ENCODE results near the gene TRA2A.
A peak's percentile ranks its signal among the peaks of the same experiment; 100 is the strongest.
"Not testable (repeated sequence)": the region's sequence is repeated elsewhere in the genome, so short reads cannot be mapped to it uniquely, and the experiment has no call there.

The TRA2A gene

DNA sequence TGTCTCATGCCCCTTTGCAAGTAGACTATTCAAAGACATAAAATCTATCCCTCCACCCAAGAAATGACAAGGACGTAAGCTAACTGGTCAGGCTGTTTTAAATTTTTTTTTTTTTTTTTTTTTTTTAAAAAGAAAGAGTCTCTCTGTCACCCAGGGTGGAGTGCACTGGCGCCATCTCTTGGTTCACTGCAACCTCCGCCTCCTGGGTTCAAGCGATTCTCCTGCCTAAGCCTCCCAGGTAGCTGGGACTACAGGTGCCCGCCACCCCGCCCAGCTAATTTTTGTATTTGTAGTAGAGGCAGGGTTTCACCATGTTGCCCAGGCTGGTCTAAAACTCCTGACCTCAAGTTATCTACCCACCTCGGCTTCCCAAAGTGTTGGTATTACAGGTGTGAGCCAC is 11.2 kb downstream of the TRA2A start:
- in situ Hi-C loops (cut with MboI; ENCODE audit: low pct_unique_long_range_greater_than_20kb, low sequenced_read_pairs): no loop called here
- no peak for DNase-seq

DNA sequence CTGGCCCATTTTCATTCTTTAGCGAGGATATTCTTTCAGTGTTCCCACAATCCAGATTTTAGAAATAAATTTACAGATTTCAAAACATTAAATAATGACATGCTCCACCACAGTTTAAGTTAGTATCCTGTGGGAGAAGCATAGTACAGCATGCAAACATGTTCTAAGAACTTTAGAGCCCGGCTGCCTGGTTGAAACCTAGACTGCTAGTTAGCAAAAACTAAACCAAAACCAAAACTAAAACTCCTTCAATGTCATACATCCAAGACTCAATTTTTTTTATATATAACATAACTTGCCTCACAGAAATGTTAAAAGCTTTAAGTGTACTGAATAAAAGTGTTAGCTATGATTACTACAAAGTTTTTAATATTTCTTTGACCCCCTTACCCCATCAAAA is 17.0 kb downstream of the TRA2A start:
- in situ Hi-C loops (cut with MboI; ENCODE audit: low pct_unique_long_range_greater_than_20kb, low sequenced_read_pairs): no loop called here

DNA sequence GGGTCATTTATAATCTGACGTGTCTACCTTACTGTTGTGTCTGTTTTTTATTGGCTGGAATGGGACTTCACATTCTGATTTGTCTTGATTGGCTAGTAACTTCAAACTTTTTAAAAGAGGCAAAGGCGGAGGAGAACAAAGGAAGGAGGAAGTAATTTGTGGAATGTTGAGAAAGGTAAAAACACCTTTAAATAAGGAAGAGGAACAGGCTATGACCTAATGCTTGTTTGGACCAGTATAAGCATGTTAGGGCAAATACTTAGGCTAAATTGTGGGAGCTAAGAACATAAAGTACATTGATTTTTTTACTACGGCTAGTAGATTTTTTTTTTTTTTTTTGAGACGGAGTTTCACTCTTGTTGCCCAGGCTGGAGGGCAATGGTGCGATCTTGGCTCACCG is 18.0 kb downstream of the TRA2A start:
- in situ Hi-C loops (cut with MboI; ENCODE audit: low pct_unique_long_range_greater_than_20kb, low sequenced_read_pairs); DNase-seq: not testable (repeated sequence)

More for the DNA sequence above, 17.0 kb downstream of the TRA2A start:
- no peak for DNase-seq

DNA sequence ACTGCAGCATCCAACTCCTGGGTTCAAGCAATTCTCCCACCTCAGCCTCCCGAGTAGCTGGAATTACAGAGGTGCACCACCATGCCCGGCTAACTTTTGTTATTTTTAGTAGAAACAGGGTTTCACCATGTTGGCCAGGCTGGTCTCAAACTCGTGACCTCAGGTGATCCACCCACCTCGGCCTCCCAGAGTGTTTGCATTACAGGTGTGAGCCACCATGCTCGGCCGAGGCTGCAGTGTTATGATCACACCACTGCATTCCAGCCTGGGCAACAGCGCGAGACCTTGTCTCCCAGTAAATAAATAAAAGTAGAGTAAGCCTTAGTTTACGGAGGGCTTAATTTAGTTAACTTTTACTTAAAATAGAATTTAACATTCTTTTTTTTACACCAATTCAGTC is 37.8 kb downstream of the TRA2A start:
- no peak for DNase-seq
- in situ Hi-C loops (cut with MboI; ENCODE audit: low pct_unique_long_range_greater_than_20kb, low sequenced_read_pairs): no loop called here

DNA sequence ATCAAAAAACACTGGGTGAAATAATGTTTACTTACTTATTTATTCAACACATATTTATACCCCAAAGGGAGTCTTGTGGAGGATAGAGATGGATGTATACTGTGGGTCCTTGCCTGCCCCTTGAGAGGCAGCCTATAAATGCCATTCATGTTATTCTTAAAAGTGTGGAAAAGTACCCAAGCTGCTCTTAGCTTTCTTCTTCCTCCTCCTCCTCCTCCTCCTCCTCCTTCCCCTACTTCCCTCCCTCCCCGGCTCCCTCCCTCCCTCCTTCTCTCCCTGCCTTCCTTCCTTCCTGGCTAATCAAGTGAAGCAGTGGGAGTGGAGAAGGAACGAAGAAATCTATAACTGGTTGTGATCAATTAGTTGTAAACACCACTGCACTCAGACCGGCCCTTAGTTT is 40.3 kb downstream of the TRA2A start:
- DNase-seq: peak; percentile 29
- in situ Hi-C loops (cut with MboI; ENCODE audit: low pct_unique_long_range_greater_than_20kb, low sequenced_read_pairs): no loop called here

DNA sequence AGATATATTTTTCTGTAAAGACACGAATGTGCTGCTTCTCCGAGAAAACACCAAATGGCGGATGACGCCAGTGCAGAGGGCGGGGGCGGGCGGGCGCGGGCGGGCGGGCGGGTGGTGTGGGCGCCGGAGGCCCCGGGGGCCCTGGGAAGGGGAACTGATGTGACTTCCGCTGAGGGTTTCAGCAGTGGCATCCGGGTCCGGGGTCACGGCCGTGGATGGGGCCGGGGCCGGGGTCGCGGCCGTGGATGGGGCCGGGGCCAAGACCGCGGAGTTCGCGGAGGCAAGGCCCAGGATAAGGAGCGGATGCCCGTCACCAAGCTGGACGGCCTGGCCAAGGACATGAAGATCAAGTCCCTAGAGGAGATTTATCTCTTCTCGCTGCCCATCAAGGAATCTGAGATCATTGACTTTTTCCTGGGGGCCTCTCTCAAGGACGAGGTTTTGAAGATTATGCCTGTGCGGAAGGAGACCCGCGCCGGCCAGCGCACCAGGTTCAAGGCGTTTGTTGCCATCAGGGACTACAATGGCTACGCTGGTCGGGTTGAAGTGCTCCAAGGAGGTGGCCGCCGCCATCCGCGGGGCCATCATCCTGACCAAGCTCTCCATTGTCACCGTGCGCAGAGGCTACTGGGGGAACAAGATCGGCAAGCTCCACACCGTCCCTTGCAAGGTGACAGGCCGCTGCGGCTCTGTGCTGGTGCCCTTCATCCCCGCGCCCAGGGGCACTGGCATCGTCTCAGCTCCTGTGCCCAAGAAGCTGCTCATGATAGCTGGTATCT is 41.2 kb downstream of the TRA2A start:
- in situ Hi-C loops (cut with MboI; ENCODE audit: low pct_unique_long_range_greater_than_20kb, low sequenced_read_pairs): no loop called here

DNA sequence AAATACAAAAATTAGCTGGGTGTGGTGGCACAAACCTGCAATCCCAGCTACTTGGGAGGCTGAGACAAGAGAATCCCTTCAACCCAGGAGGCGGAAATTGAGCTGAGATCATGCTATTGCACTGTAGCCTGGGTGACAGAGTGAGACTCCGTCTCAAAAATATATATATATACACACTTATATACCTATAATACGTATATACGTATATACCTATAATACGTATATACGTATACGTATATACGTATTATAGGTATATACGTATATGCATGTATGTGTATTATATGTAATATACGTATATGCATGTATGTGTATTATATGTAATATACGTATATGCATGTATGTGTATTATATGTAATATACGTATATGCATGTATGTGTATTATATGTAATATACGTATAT is 43.1 kb downstream of the TRA2A start:
- in situ Hi-C loops (cut with MboI; ENCODE audit: low pct_unique_long_range_greater_than_20kb, low sequenced_read_pairs); DNase-seq: not testable (repeated sequence)

More for the DNA sequence above, 41.2 kb downstream of the TRA2A start:
- peak; percentile 59 for DNase-seq

DNA sequence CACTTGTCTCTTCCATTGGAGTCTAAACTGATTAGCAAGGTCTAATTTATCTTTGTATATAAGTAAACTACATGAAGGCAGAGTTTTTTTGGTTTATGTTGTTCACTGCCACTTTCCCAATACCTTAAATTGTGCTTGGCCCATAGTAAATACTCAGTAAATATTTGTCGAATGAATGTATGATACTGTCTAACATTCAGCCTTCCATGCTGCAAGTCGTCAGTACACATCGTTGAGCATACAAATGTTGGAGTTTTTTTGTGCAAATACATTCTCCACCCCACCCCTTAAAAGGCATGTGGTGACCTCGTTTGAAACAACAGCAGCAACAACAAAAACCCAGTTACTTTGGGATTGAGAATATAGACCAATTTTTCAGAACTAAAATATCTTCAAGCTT is 44.1 kb downstream of the TRA2A start:
- in situ Hi-C loops (cut with MboI; ENCODE audit: low pct_unique_long_range_greater_than_20kb, low sequenced_read_pairs): no loop called here
- no peak for DNase-seq

DNA sequence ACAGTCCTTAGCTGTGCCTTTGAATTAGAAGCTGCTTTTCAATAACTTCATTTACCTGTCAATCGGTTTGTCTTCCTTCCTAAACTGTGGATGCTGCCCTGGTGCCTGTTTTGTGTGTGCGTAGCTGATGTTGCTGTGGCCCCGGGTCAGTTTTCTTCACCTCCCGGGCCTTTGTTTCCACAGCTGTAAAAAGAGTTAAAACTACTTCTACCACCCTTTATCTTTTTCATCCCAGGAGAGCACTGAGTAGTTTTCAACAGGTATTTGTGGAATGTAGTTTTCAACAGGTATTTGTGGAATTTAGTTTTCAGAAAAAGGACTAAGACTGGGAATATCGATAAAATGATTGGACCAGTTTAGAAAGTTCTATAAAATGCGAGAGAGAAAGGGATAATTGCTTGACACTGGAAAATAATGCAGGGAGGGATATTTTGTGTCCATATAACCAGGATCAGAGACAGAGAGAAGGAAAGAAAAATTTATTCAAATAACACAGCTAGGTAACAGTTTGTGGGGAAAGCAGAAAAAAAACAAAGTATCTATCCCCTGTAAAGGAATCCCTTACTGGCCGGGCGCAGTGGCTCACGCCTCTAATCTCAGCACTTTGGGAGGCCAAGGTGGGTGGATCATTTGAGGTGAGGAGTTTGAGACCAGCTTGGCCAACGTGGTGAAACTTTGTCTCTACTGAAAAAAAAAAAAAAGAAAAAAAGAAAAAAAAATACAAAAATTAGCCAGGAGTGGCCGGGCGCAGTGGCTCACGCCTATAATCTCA is 45.6 kb downstream of the TRA2A start:
- no peak for DNase-seq
- in situ Hi-C loops (cut with MboI; ENCODE audit: low pct_unique_long_range_greater_than_20kb, low sequenced_read_pairs): no loop called here

DNA sequence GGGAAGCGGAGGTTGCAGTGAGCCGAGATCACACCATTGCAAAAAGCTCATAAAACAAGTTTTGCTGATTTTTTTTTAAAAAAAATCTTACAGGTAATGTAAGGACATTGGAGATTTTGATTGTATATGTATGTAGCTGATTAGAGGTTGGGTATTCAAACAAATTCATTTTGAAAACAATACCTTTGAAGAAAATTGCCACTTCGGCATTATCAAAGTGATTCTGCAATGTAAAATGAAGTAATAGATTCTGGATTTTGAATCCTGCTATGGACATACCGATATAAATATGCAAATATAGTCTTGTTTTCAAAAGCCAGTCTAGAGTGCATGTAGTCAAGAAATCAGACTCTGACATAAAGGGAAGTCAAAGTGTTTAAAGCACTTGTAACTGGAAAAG is 49.1 kb downstream of the TRA2A start:
- in situ Hi-C loops (cut with MboI; ENCODE audit: low pct_unique_long_range_greater_than_20kb, low sequenced_read_pairs): no loop called here
- DNase-seq: no peak

DNA sequence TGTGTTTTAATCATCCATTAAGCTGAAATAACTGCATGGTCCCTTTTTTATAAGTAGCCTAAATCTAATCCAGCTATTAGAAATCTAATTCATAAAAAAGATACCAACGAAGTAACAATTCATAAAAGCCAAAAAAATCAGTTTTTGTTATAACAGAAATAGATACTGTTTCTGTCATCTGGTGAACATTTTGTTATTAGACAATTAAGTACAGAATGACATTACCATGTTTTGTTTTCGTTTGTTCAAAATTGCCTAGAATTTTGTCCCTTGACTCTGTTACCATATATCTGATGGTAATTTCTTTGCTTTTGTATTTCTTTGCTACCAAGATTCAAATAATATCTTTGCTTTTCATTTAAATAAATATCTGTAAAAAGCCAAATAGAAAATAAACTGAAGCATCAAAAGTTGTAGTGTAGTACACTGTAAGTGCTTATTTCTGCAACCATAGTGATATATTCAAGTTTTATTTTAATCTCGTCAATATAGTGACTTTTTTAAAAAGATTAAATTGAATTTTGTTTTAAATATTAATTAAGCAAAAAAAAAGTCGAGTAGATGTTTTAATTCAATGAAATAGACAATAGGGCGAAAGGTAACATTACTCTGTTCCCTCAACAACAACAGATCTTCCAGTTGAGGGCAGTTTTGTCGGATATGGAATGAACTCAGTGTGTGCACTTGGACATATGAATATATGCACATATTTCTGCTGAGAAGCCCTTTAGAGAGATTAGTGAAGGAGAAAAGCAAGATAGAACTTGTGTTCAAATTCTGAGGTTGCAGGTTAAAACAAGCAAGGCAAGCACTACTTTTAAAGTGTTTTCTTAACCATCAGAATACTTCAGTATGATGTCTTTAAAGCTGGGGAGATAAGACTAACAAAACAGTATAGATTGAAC is 53.6 kb downstream of the TRA2A start:
- DNase-seq: no peak
- in situ Hi-C loops (cut with MboI; ENCODE audit: low pct_unique_long_range_greater_than_20kb, low sequenced_read_pairs): no loop called here

DNA sequence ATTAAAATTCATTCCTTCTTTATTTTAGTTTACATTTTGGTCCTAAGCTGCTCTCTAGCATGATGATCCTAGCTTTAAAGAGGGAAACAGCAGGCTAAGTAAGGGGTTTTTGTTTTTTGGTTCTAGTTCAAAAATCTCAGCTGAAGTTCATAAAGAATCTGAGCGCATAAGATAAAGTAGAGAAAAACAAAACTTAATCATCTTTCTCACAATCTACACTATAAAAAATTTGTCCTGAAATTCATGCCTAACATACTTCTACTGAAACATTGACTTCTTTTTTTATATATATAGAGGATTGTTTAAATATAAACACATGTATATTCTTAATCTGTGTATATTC is 54.7 kb downstream of the TRA2A start:
- no peak for DNase-seq
- in situ Hi-C loops (cut with MboI; ENCODE audit: low pct_unique_long_range_greater_than_20kb, low sequenced_read_pairs): no loop called here

DNA sequence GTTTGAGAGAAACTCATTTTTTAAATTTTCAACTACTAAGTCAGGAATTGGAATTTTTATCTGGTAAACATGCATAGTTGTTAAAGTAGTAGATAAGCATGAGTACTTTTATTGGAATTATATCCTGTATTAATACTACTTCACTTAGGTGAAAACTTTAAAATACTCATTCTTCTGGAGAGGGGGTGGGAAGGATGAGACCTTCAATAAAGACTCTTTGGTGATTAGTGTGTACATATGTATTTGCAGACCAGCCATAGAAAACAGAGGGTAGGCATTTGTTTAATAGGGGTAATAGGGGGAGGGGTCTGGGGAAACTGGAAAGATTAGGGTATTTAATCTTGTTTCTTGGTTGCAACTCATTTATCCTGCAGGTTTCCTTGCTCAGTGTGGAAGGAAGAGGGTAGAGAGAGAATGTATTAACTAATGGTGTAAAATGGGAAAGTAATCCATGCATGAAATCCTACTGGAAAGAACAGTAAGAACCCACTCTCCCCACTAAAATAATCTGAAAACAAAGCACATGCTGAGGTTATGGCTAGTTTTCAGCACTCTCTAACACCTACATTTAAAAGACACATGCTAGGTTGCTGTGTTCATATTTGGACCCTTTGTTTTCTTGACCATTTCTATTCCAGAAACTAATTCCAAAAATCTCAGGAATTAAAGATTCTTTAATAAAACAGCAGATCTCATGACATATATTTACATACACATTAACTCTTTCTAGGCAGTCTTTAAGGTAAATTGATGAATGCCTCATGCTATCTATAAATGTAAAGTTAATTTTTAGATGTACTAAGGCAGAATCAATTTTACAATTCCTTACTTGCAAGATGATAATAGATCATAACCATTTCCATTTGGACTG is 55.3 kb downstream of the TRA2A start:
- DNase-seq: no peak
- in situ Hi-C loops (cut with MboI; ENCODE audit: low pct_unique_long_range_greater_than_20kb, low sequenced_read_pairs): no loop called here

DNA sequence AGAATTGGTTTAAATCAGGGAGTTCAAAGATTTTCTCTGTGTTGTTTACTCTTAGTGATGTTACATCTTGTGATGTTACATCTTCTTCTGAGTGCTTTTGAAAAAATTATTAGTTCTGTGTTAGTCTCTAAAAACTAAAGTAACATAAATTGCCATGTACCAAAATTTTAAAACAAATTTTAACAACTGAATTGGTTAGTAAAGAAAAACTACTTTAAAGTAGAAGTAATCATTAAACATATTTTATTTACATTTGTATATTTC is 56.3 kb downstream of the TRA2A start:
- DNase-seq: no peak
- in situ Hi-C loops (cut with MboI; ENCODE audit: low pct_unique_long_range_greater_than_20kb, low sequenced_read_pairs): no loop called here

DNA sequence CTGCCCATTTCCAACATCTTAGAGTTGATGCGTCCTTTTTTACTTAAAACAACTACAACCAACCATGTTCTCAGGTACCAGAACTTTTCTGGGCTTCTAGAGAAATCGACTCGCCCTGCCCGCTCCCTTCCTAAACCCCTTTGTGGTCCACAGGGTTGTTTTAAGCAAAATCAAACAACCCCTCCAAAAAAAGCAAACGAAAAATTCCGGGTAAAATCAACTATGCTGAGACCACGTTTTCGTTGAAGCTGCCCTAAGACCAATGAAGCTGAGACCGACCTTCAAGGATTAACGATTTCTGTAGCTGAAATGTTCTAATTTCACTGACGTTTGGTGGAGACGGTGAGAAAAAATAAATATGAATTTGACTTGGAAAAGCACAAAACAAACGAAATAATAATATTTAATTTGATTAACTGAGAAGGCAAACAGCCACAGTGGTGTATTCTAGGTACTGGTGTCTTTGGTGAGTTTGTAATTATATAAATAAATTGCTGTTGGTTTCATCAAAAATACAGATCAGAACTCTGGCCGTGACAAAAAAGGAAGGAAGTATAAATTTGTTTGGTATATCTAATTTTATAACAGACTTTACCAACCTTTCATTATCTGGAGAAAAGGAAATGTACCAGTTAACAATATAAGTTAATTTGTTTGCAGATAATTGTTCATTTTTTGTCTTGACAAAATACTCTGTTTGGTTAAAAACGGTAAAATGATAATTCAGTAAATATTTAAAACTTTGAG is 56.8 kb downstream of the TRA2A start:
- no peak for DNase-seq
- in situ Hi-C loops (cut with MboI; ENCODE audit: low pct_unique_long_range_greater_than_20kb, low sequenced_read_pairs): no loop called here

DNA sequence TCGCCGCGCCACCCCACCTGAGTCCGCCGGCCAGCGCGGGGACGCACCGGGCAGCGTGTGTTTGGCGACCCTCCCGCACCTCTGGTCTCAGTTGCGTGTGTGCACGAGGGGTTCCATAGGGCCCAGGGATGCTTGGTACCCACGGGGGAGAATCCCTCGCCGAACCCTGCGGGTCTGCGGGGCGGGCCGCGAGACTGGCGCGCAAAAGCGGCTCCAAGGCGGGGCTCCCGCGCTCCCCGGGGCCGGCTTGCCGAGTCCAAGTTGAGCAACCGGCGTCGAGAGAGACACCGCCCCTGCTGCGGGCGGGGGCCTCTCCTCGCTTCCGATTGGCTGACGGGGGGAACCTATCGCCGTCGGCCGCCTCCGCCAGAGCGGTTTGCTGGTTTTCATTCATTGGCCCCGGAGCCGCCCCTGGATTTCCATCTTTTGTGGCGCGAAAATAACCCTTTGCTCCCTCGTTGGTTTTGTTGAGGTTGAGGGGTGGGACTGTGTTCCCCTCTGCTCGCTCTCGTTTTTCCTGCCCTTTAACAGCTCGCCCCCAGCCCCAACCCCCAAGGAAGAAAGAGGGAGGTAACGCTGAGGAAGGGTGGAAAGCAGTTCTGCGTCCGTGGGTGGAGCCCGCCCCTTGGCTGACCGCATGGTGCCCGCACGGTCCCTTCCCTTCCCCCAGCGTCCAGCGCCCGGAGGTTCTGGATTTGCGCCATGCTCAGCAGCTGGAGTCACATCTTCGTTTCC is 57.5 kb downstream of the TRA2A start:
- in situ Hi-C loops (cut with MboI; ENCODE audit: low pct_unique_long_range_greater_than_20kb, low sequenced_read_pairs): no loop called here
- DNase-seq: peak; percentile 100

DNA sequence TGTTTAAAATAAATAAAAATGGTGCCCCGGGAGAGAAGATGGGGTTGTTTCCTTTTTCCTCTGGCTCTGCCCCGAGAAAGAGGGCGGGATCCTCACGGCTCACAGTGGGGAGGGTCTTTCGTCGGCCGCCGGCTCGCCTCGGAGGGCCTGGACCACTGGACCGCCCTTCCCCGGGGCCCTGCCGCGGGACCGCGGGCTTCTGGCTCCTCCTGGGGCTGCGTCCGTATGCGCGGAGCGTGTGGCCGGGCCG is 58.0 kb downstream of the TRA2A start:
- in situ Hi-C loops (cut with MboI; ENCODE audit: low pct_unique_long_range_greater_than_20kb, low sequenced_read_pairs): no loop called here
- DNase-seq: no peak
